ENCODE data around the gene GOLGB1. TPM values are rescaled to one million over a fixed set of nuclear protein-coding genes. Genes with fewer than 3 reads are reported as not detected.

The GOLGB1 gene
- total RNA-seq, 2 experiments from 2014 or later: 15.0 to 16.4 TPM

- Mint-ChIP-seq H3K4me3 (no peak overlapping the region), H3K4me1 (ENCODE audit: low read depth) (peaks cover 59% of the 10 kb centered on the region), H3K9me3 (peaks cover 3% of the 10 kb centered on the region), H3K27ac (peak overlapping the region; percentile 42), H3K27me3 (no peaks in the 10 kb centered on the region), H3K36me3 (ENCODE audit: low read depth) (peaks cover 64% of the 10 kb centered on the region)
- ATAC-seq: no peak
- DNase-seq: no peak
- POLR2A ChIA-PET: interaction anchor here (0.7 kb wide), 1 partner anchor 9 kb away, joined by 3 read pairs; the partner anchor contains the start of gene HCLS1
- intact Hi-C loops (cut with micrococcal nuclease): no loop called here
- TF ChIP-seq CTCF (IDR thresholded peaks at IDR 0.05): no peak
- CTCF ChIA-PET: no interaction called here
These were observed 97.9 kb downstream of the GOLGB1 start for GRCh38 chr3:121651684-121652083.

GRCh38 chr3:121649645-121650044, 99.9 kb downstream of the GOLGB1 start:
- Mint-ChIP-seq H3K9me3 (peaks cover 3% of the 10 kb centered on the region), H3K27me3 (no peaks in the 10 kb centered on the region), H3K36me3 (ENCODE audit: low read depth) (peaks cover 55% of the 10 kb centered on the region), H3K4me1 (ENCODE audit: low read depth) (peaks cover 48% of the 10 kb centered on the region), H3K27ac (peak overlapping the region; percentile 30), H3K4me3 (no peak overlapping the region)
- no peak for ATAC-seq
- no peak for DNase-seq
- ChIA-PET POLR2A (no interaction called here), CTCF (interaction anchor here (0.9 kb wide), 1 partner anchor 9 kb away, joined by 3 read pairs; no protein-coding TSS in a partner anchor)
- intact Hi-C loops (cut with micrococcal nuclease): no loop called here
- no peak for TF ChIP-seq CTCF (IDR thresholded peaks at IDR 0.05)

GRCh38 chr3:121648219-121648958, 101.2 kb downstream of the GOLGB1 start:
- Mint-ChIP-seq H3K27ac (no peak overlapping the region), H3K9me3 (peaks cover 3% of the 10 kb centered on the region), H3K36me3 (ENCODE audit: low read depth) (peaks cover 53% of the 10 kb centered on the region), H3K27me3 (no peaks in the 10 kb centered on the region), H3K4me3 (no peak overlapping the region), H3K4me1 (ENCODE audit: low read depth) (peaks cover 35% of the 10 kb centered on the region)
- intact Hi-C loops (cut with micrococcal nuclease): no loop called here
- ATAC-seq (no peak), DNase-seq (no peak)
- TF ChIP-seq CTCF (IDR thresholded peaks at IDR 0.05): no peak
- CTCF ChIA-PET: interaction anchor here (1.3 kb wide), 1 partner anchor 13 kb away, joined by 3 read pairs; the partner anchor contains the start of gene HCLS1
- POLR2A ChIA-PET: interaction anchor here (0.6 kb wide), 1 partner anchor 483 kb away, joined by 3 read pairs; no protein-coding TSS in a partner anchor

- H3K9me3 Mint-ChIP-seq: no peaks in the 10 kb centered on the region
- H3K4me1 Mint-ChIP-seq (ENCODE audit: low read depth): peaks cover 25% of the 10 kb centered on the region
- H3K27ac Mint-ChIP-seq: no peak overlapping the region
- DNase-seq (no peak), ATAC-seq (peak; percentile 41)
- TF ChIP-seq CTCF (IDR thresholded peaks at IDR 0.05): no peak
- no peaks in the 10 kb centered on the region for H3K27me3 Mint-ChIP-seq
- CTCF ChIA-PET: no interaction called here
- intact Hi-C loops (cut with micrococcal nuclease): no loop called here
- H3K4me3 Mint-ChIP-seq: no peak overlapping the region
- POLR2A ChIA-PET: interaction anchor here (0.6 to 1.9 kb wide), 2 partner anchors 14 to 99 kb away, joined by 3 to 6 read pairs; partner anchors contain the start of gene POLQ
- H3K36me3 Mint-ChIP-seq (ENCODE audit: low read depth): peaks cover 51% of the 10 kb centered on the region
These were observed 104.5 kb downstream of the GOLGB1 start for GRCh38 chr3:121645054-121645453.

GRCh38 chr3:121642601-121643314, 106.8 kb downstream of the GOLGB1 start:
- intact Hi-C loops (cut with micrococcal nuclease): no loop called here
- H3K4me3 Mint-ChIP-seq: no peak overlapping the region
- H3K27me3 Mint-ChIP-seq: no peaks in the 10 kb centered on the region
- CTCF ChIA-PET: interaction anchor here (1.0 kb wide), 1 partner anchor 11 kb away, joined by 3 read pairs; no protein-coding TSS in a partner anchor
- TF ChIP-seq CTCF (IDR thresholded peaks at IDR 0.05): no peak
- H3K9me3 Mint-ChIP-seq: no peaks in the 10 kb centered on the region
- peaks cover 58% of the 10 kb centered on the region for H3K36me3 Mint-ChIP-seq (ENCODE audit: low read depth)
- ATAC-seq (no peak), DNase-seq (no peak)
- POLR2A ChIA-PET: no interaction called here
- peaks cover 23% of the 10 kb centered on the region for H3K4me1 Mint-ChIP-seq (ENCODE audit: low read depth)
- H3K27ac Mint-ChIP-seq: peak overlapping the region; percentile 69
